ENCODE data around the gene PRMT6. TPM values are rescaled to one million over a fixed set of nuclear protein-coding genes. Genes with fewer than 3 reads are reported as not detected.

PRMT6 gene
- total RNA-seq (2014; rRNA removed; shearing (Covaris generic)): 17.8 and 25.9 TPM in 2 replicates
- 24.0 and 25.9 TPM in 2 replicates for polyA plus RNA-seq (2016; fragmentation: Nextera tagmentation; extraction: Ambion mirVana)

- H3K36me3 ChIP-seq (ENCODE audit: low read depth): no peaks in the 10 kb centered on the region
- in situ Hi-C loops (cut with MboI): no loop called here
- no peaks in the 10 kb centered on the region for H3K9me2 ChIP-seq (ENCODE audit: insufficient read depth)
These were observed at the start of gene PRMT6 for GRCh38 chr1:107056426-107057196. TSS of gene PRMT6 (plus strand) at chr1:107056674. CDS start at chr1:107056716, 42 bp downstream.

GRCh38 chr1:107009281-107009680 lies 47.2 kb upstream of the PRMT6 start:
- Histone ChIP-seq H3F3A (ENCODE audit: insufficient read depth) (no peaks in the 10 kb centered on the region), H3K9me3 (ENCODE audit: low read depth) (no peaks in the 10 kb centered on the region), H3K4me3 (no peak overlapping the region), H4K20me1 (ENCODE audit: insufficient read depth) (no peaks in the 10 kb centered on the region), H3K4me2 (ENCODE audit: unreplicated experiment) (no peak overlapping the region), H3K9me2 (ENCODE audit: insufficient read depth) (no peaks in the 10 kb centered on the region), H3K79me2 (ENCODE audit: insufficient read depth) (no peaks in the 10 kb centered on the region), H3K36me3 (ENCODE audit: low read depth) (no peaks in the 10 kb centered on the region), H3K9ac (no peak overlapping the region), H2AFZ (no peak overlapping the region), H3K27me3 (replicated peaks; ENCODE audit: insufficient read depth) (no peaks in the 10 kb centered on the region), H3K4me1 (ENCODE audit: insufficient read depth) (no peaks in the 10 kb centered on the region), H3K27ac (no peak overlapping the region)
- in situ Hi-C loops (cut with MboI): no loop called here
- 24 to 30% methylated on average over 3 of the region's 3 CpGs for WGBS, 2 experiments (ENCODE audit: low coverage in 1 of 2, low lambda C conversion rate in 2 of 2, missing lambda C conversion rate in 2 of 2)
- TF ChIP-seq EZH2 (IDR thresholded peaks at IDR 0.05; ENCODE audit: insufficient read depth, poor library complexity, severe bottlenecking) (no peak), EZH2phosphoT487 (IDR thresholded peaks at IDR 0.05; ENCODE audit: insufficient read depth, low read depth) (no peak)
- DNase-seq: no peak

More at GRCh38 chr1:107056426-107057196, at the start of gene PRMT6:
- Histone ChIP-seq H3F3A (ENCODE audit: insufficient read depth) (no peaks in the 10 kb centered on the region), H3K9ac (peak within 1 kb of the TSS; percentile 75), H3K27ac (no peak within 1 kb of the TSS), H3K9me3 (ENCODE audit: low read depth) (no peaks in the 10 kb centered on the region), H3K4me1 (ENCODE audit: insufficient read depth) (peaks cover 7% of the 10 kb centered on the region; the same call in 1 of the 2 replicates), H3K4me2 (ENCODE audit: unreplicated experiment) (peak within 1 kb of the TSS; percentile 81), H4K20me1 (ENCODE audit: insufficient read depth) (no peaks in the 10 kb centered on the region), H3K27me3 (replicated peaks; ENCODE audit: insufficient read depth) (no peaks in the 10 kb centered on the region), H3K4me3 (peak within 1 kb of the TSS; percentile 91), H2AFZ (peak within 1 kb of the TSS; percentile 97), H3K79me2 (ENCODE audit: insufficient read depth) (peaks cover 26% of the 10 kb centered on the region)
- DNase-seq: peak; percentile 82
- no peak for TF ChIP-seq EZH2phosphoT487 (IDR thresholded peaks at IDR 0.05; ENCODE audit: insufficient read depth, low read depth)
- TF ChIP-seq EZH2 (IDR thresholded peaks at IDR 0.05; ENCODE audit: insufficient read depth, poor library complexity, severe bottlenecking): no peak
- WGBS, 2 experiments (ENCODE audit: low coverage in 1 of 2, low lambda C conversion rate in 2 of 2, missing lambda C conversion rate in 2 of 2): 1 to 2% methylated on average over 68 to 69 of the region's 73 CpGs

GRCh38 chr1:107010582-107010981 lies 45.9 kb upstream of the PRMT6 start:
- H3K9me2 ChIP-seq (ENCODE audit: insufficient read depth): no peaks in the 10 kb centered on the region
- no peak for DNase-seq
- no peak overlapping the region for H3K4me2 ChIP-seq (ENCODE audit: unreplicated experiment)
- no peaks in the 10 kb centered on the region for H3K36me3 ChIP-seq (ENCODE audit: low read depth)
- no peak overlapping the region for H3K4me3 ChIP-seq
- TF ChIP-seq EZH2phosphoT487 (IDR thresholded peaks at IDR 0.05; ENCODE audit: insufficient read depth, low read depth) (no peak), EZH2 (IDR thresholded peaks at IDR 0.05; ENCODE audit: insufficient read depth, poor library complexity, severe bottlenecking) (no peak)
- H3K4me1 ChIP-seq (ENCODE audit: insufficient read depth): no peaks in the 10 kb centered on the region
- no peaks in the 10 kb centered on the region for H3K79me2 ChIP-seq (ENCODE audit: insufficient read depth)
- H4K20me1 ChIP-seq (ENCODE audit: insufficient read depth): no peaks in the 10 kb centered on the region
- in situ Hi-C loops (cut with MboI): no loop called here
- no peaks in the 10 kb centered on the region for H3F3A ChIP-seq (ENCODE audit: insufficient read depth)
- 35 to 40% methylated on average over 3 of the region's 3 CpGs for WGBS, 2 experiments (ENCODE audit: low coverage in 1 of 2, low lambda C conversion rate in 2 of 2, missing lambda C conversion rate in 2 of 2)
- H3K27me3 ChIP-seq (replicated peaks; ENCODE audit: insufficient read depth): no peaks in the 10 kb centered on the region
- no peak overlapping the region for H3K9ac ChIP-seq
- no peak overlapping the region for H3K27ac ChIP-seq
- peak overlapping the region; percentile 11; the same call in 1 of the 2 replicates for H2AFZ ChIP-seq
- H3K9me3 ChIP-seq (ENCODE audit: low read depth): no peaks in the 10 kb centered on the region

GRCh38 chr1:107016376-107016978 lies 40.0 kb upstream of the PRMT6 start:
- Histone ChIP-seq H3K4me2 (ENCODE audit: unreplicated experiment) (peak overlapping the region; percentile 45), H3K79me2 (ENCODE audit: insufficient read depth) (no peaks in the 10 kb centered on the region), H3F3A (ENCODE audit: insufficient read depth) (no peaks in the 10 kb centered on the region), H3K27ac (no peak overlapping the region), H3K27me3 (replicated peaks; ENCODE audit: insufficient read depth) (no peaks in the 10 kb centered on the region), H3K4me1 (ENCODE audit: insufficient read depth) (peaks cover 15% of the 10 kb centered on the region; the same call in 1 of the 2 replicates), H3K9me2 (ENCODE audit: insufficient read depth) (no peaks in the 10 kb centered on the region), H3K36me3 (ENCODE audit: low read depth) (no peaks in the 10 kb centered on the region), H2AFZ (peak overlapping the region; percentile 87), H3K9me3 (ENCODE audit: low read depth) (no peaks in the 10 kb centered on the region), H3K4me3 (peak overlapping the region; percentile 51), H3K9ac (peak overlapping the region; percentile 21), H4K20me1 (ENCODE audit: insufficient read depth) (no peaks in the 10 kb centered on the region)
- in situ Hi-C loops (cut with MboI): no loop called here
- peak; percentile 28 for DNase-seq
- WGBS, 2 experiments (ENCODE audit: low coverage in 1 of 2, low lambda C conversion rate in 2 of 2, missing lambda C conversion rate in 2 of 2): 41 to 51% methylated on average over 3 of the region's 3 CpGs
- TF ChIP-seq EZH2 (IDR thresholded peaks at IDR 0.05; ENCODE audit: insufficient read depth, poor library complexity, severe bottlenecking) (no peak), EZH2phosphoT487 (IDR thresholded peaks at IDR 0.05; ENCODE audit: insufficient read depth, low read depth) (no peak)

All from GM23248 (cell line).